T-helper 2 cell treated with Interferon-gamma antibody and Interleukin-4, amounts not matched to agents 100 ng/mL and 5 ng/mL, for 36 hours (primary cell): Measurements from ENCODE around the gene KLF6. TPM values are rescaled to one million over a fixed set of nuclear protein-coding genes. Genes with fewer than 3 reads are reported as not detected.

ENCODE experiments used
- intact Hi-C: fragments of 100-400 bp; cut with micrococcal nuclease; formaldehyde crosslinking; loops from one replicate; pipeline ENCODE4 v1.15.1; 2023
- total RNA-seq: library from RNA; stranded (reverse); gene quantifications from 2 replicates; pipeline ENCODE4 v1.2.3, GENCODE V29; 2022

KLF6 gene
- total RNA-seq, 1 donor from 2014 or later: 97.6 TPM

- intact Hi-C loops: loop anchor here (2.0 to 10.0 kb wide), 4 partner anchors 45 to 565 kb away; no protein-coding TSS in a partner anchor
Measured at GRCh38 chr10:3759397-3759796, 25.6 kb downstream of the KLF6 start.

GRCh38 chr10:3758491-3758970 lies 26.5 kb downstream of the KLF6 start:
- intact Hi-C loops: loop anchor here (2.0 to 10.0 kb wide), 4 partner anchors 46 to 564 kb away; no protein-coding TSS in a partner anchor

- intact Hi-C loops: loop anchor here (2.0 to 10.0 kb wide), 5 partner anchors 25 to 563 kb away; no protein-coding TSS in a partner anchor
Measured at GRCh38 chr10:3757638-3758490, 27.1 kb downstream of the KLF6 start.

- intact Hi-C loops: loop anchor here (2.0 to 10.0 kb wide), 4 partner anchors 26 to 562 kb away; no protein-coding TSS in a partner anchor
Measured at GRCh38 chr10:3757250-3757637, 27.8 kb downstream of the KLF6 start.

- intact Hi-C loops: loop anchor here (2.0 to 10.0 kb wide), 4 partner anchors 26 to 562 kb away; no protein-coding TSS in a partner anchor
Measured at GRCh38 chr10:3756360-3756740, 28.7 kb downstream of the KLF6 start.

GRCh38 chr10:3755440-3756359 lies 29.3 kb downstream of the KLF6 start:
- intact Hi-C loops: loop anchor here (2.0 to 10.0 kb wide), 4 partner anchors 27 to 561 kb away; no protein-coding TSS in a partner anchor

- intact Hi-C loops: loop anchor here (5.0 to 10.0 kb wide), 3 partner anchors 88 to 560 kb away; no protein-coding TSS in a partner anchor
Measured at GRCh38 chr10:3754727-3755439, 30.1 kb downstream of the KLF6 start.

GRCh38 chr10:3750854-3751253 lies 34.2 kb downstream of the KLF6 start:
- intact Hi-C loops: loop anchor here (10.0 kb wide), 2 partner anchors 286 to 556 kb away; no protein-coding TSS in a partner anchor

GRCh38 chr10:3750006-3750816 lies 34.8 kb downstream of the KLF6 start:
- intact Hi-C loops: loop anchor here (10.0 kb wide), 2 partner anchors 285 to 555 kb away; no protein-coding TSS in a partner anchor

GRCh38 chr10:3749600-3749999 lies 35.4 kb downstream of the KLF6 start:
- intact Hi-C loops: no loop called here

- intact Hi-C loops: no loop called here
Measured at GRCh38 chr10:3749011-3749410, 36.0 kb downstream of the KLF6 start.

- intact Hi-C loops: no loop called here
Measured at GRCh38 chr10:3748484-3748883, 36.5 kb downstream of the KLF6 start.

- intact Hi-C loops: no loop called here
Measured at GRCh38 chr10:3747984-3748383, 37.0 kb downstream of the KLF6 start.

GRCh38 chr10:3747248-3747960 lies 37.6 kb downstream of the KLF6 start:
- intact Hi-C loops: no loop called here

- intact Hi-C loops: no loop called here
Measured at GRCh38 chr10:3746634-3747033, 38.4 kb downstream of the KLF6 start.

GRCh38 chr10:3745521-3745920 lies 39.5 kb downstream of the KLF6 start:
- intact Hi-C loops: no loop called here

- intact Hi-C loops: no loop called here
Measured at GRCh38 chr10:3741688-3742461, 43.1 kb downstream of the KLF6 start.

GRCh38 chr10:3740157-3740871 lies 44.7 kb downstream of the KLF6 start:
- intact Hi-C loops: no loop called here
